K562 (cell line): ENCODE data around the gene EFCAB7. TPM values are rescaled to one million over a fixed set of nuclear protein-coding genes. Genes with fewer than 3 reads are reported as not detected.

ENCODE experiments used
- ATAC-seq: fragments of 200-7000 bp; cut with Tn5 transposase; 3 replicates; pipeline ENCODE4 v1.9.1; 2020; ENCODE audit warnings: moderate library complexity
- BruUV-seq: library from RNA; stranded (reverse); fragments of 400-500 nt; replicated peaks from 2 replicates; lab custom pipeline; 2021; lab: Mats Ljungman, UMichigan
- CTCF ChIA-PET: fragments of 300-600 bp; formaldehyde crosslinking; extraction: SDS; loops from one replicate; lab custom pipeline; 2021; ENCODE audit warnings: low intra/inter-chr PET ratio; lab: Yijun Ruan, JAX
- POLR2A ChIA-PET: fragments of 300-600, 350-650 bp; sonication (Branson Sonifier 250); formaldehyde crosslinking; extraction: SDS; loops from one replicate; lab custom pipeline; 2021; ENCODE audit warnings: antibody characterized with exemption, inconsistent platforms; lab: Yijun Ruan, JAX
- DNase-seq, 4 experiments: peaks; one replicate each; pipeline versions ENCODE4 v3.0.0 to v3.0.0-alpha.2; 2011 to 2018; ENCODE audit warnings: low spot score in 3 of 4, mixed read lengths in 3 of 4; ENCODE audit errors: extremely low read depth in 1 of 4
- FAIRE-seq: peaks from 2 replicates; lab custom pipeline; 2011; peaks lifted over from hg19 to GRCh38; lab: Jason Lieb, UNC
- H2AFZ ChIP-seq: 2 replicates; pipeline ENCODE4 v1.6.0; 2011; ENCODE audit warnings: low read depth, low read length, control low read depth, inconsistent platforms
- H3K27ac ChIP-seq: fragments of 200-600 bp; 3 replicates; pipeline ENCODE4 v1.8.0; 2011; ENCODE audit warnings: low read depth, mild to moderate bottlenecking, control low read depth, inconsistent platforms, low read length, moderate library complexity, mixed read lengths; ENCODE audit errors: extremely low read depth
- H3K27me3 ChIP-seq, 2 experiments: fragments of 300-600 bp in 1 of 2; 2 replicates in 1 of 2; 3 replicates in 1 of 2; pipeline versions ENCODE4 v1.6.0 to v1.8.0; 2011; ENCODE audit warnings: inconsistent platforms in 2 of 2, low read length in 2 of 2, mild to moderate bottlenecking in 1 of 2, mixed read lengths in 1 of 2, moderate library complexity in 1 of 2; ENCODE audit not compliant: control insufficient read depth in 2 of 2, insufficient read depth in 2 of 2
- H3K36me3 ChIP-seq: fragments of 300-600 bp; 3 replicates; pipeline ENCODE4 v1.8.0; 2011; ENCODE audit warnings: mild to moderate bottlenecking, low read length, inconsistent platforms; ENCODE audit not compliant: control insufficient read depth, insufficient read depth
- H3K4me1 ChIP-seq, 2 experiments: fragments of 200-600 bp in 1 of 2; replicated peaks in 1 of 2; 2 replicates in 1 of 2; 3 replicates in 1 of 2; pipeline versions ENCODE4 v1.5.1 to v1.8.0; 2011; ENCODE audit warnings: inconsistent platforms in 2 of 2, low read length in 2 of 2, mild to moderate bottlenecking in 1 of 2, mixed read lengths in 1 of 2, moderate library complexity in 1 of 2; ENCODE audit not compliant: control insufficient read depth in 2 of 2, insufficient read depth in 2 of 2
- H3K4me2 ChIP-seq: 2 replicates; pipeline ENCODE4 v1.6.1; 2011; ENCODE audit warnings: low read length, control low read depth, inconsistent platforms, mixed read lengths; ENCODE audit not compliant: insufficient read depth
- H3K4me3 ChIP-seq: fragments of 200-600 bp; sonication (generic), shearing (Covaris generic); 2 replicates; pipeline ENCODE4 v1.5.1; 2016; ENCODE audit warnings: control low read depth, inconsistent platforms
- H3K79me2 ChIP-seq: fragments of 200-600 bp; 3 replicates; pipeline ENCODE4 v1.8.0; 2011; ENCODE audit warnings: low read length, inconsistent platforms; ENCODE audit not compliant: control insufficient read depth, insufficient read depth
- H3K9ac ChIP-seq, 2 experiments: 2 replicates each; pipeline versions ENCODE4 v1.6.0 to v1.6.1; 2011; ENCODE audit warnings: low read depth in 2 of 2, low read length in 2 of 2, control low read depth in 1 of 2, inconsistent platforms in 1 of 2, mild to moderate bottlenecking in 1 of 2, mixed read lengths in 1 of 2; ENCODE audit not compliant: insufficient read depth in 1 of 2
- H3K9me1 ChIP-seq: one replicate; pipeline ENCODE4 v1.6.0; 2011; ENCODE audit warnings: inconsistent platforms, mild to moderate bottlenecking, low read length, moderate library complexity; ENCODE audit not compliant: control insufficient read depth, insufficient read depth
- H3K9me3 ChIP-seq: replicated peaks from 2 replicates; pipeline ENCODE4 v1.5.1; 2011; ENCODE audit warnings: low read depth, low read length, inconsistent platforms; ENCODE audit not compliant: control insufficient read depth, insufficient read depth
- H4K20me1 ChIP-seq: replicated peaks from 2 replicates; pipeline ENCODE4 v1.6.1; 2011; ENCODE audit warnings: low read length, inconsistent platforms, mixed read lengths; ENCODE audit not compliant: control insufficient read depth, insufficient read depth
- ERF ChIP-seq: fragments of 450-650 bp; formaldehyde crosslinking; IDR thresholded peaks from 2 replicates; pipeline ENCODE4 v1.4.0; 2020; ENCODE audit warnings: mild to moderate bottlenecking, mixed read lengths
- PCBP2 ChIP-seq: fragments of 200-400 bp; formaldehyde crosslinking; IDR thresholded peaks from 2 replicates; pipeline ENCODE4 v1.6.1; 2018; ENCODE audit warnings: low read length, low read depth, mild to moderate bottlenecking, moderate library complexity; ENCODE audit not compliant: poor library complexity, severe bottlenecking
- RHOXF2B ChIP-seq: fragments of 250-450 bp; sonication (Bioruptor Pico); conservative IDR thresholded peaks from 2 replicates; pipeline ENCODE4 v1.5.1; 2021
- SP2 ChIP-seq: IDR thresholded peaks from 2 replicates; pipeline ENCODE4 v1.6.1; 2011; ENCODE audit warnings: mild to moderate bottlenecking, low read depth, low read length, moderate library complexity; ENCODE audit not compliant: poor library complexity, severe bottlenecking; ENCODE audit errors: extremely low read depth
- ZC3H11A ChIP-seq: IDR thresholded peaks from 2 replicates; pipeline ENCODE4 v1.6.1; 2012; ENCODE audit warnings: low read depth, low read length, improper control_type of control experiment
- ZNF589 ChIP-seq: fragments of 200-800 bp; sonication (Bioruptor generic); IDR thresholded peaks from 2 replicates; pipeline ENCODE4 v1.6.1; 2016; ENCODE audit warnings: low read depth, missing genetic modification characterization, missing compliant biosample characterization
- WGBS: fragments of 100-300 bp; shearing (Covaris generic); methylation state at CpG from one replicate; pipeline ENCODE4 v1.1.6; 2016; ENCODE audit warnings: low coverage, mixed read lengths; ENCODE audit not compliant: insufficient coverage; ENCODE audit errors: missing lambda C conversion rate; 5-methylcytosine and 5-hydroxymethylcytosine counted together
- in situ Hi-C: fragments of 300-500 bp; cut with MboI; formaldehyde crosslinking; loops from 4 replicates; pipeline ENCODE4 v1.15.0; 2018; ENCODE audit warnings: inconsistent platforms, mixed read lengths
- intact Hi-C: fragments of 100-400 bp; cut with micrococcal nuclease; formaldehyde crosslinking; loops from 2 replicates; pipeline ENCODE4 v1.14.2; 2022
- polyA plus RNA-seq, 8 experiments: library from polyadenylated mRNA; depleted of rRNA in 4 of 8; stranded (reverse) in 5 of 8; unstranded in 3 of 8; fragments of >200 nt; fragmentation: Nextera tagmentation in 2 of 8; fragmentation: Illumina TruSeq in 1 of 8; extraction: Ambion mirVana in 2 of 8; extraction: Trizol in 1 of 8; gene quantifications; 2 replicates each; pipeline versions ENCODE4 v1.2.1 to v1.2.3, GENCODE V29; 2011 to 2014; ENCODE audit warnings: inconsistent platforms in 1 of 8, missing spikeins in 1 of 8
- total RNA-seq, 7 experiments: library from RNA; depleted of rRNA in 6 of 7; stranded (reverse); fragments of >200 nt in 6 of 7; fragmentation: Illumina TruSeq in 2 of 7; extraction: Trizol in 2 of 7; gene quantifications; 2 replicates each; pipeline versions ENCODE4 v1.2.1 to v1.2.3, GENCODE V29; 2011 to 2021; ENCODE audit warnings: low replicate concordance in 1 of 7
- TF ChIP-seq, protein P1 (sequence below), 2 experiments: fragments of 450-650 bp; conservative IDR thresholded peaks; 2 replicates each; pipeline ENCODE4 v1.6.1; 2017; ENCODE audit warnings: mild to moderate bottlenecking in 2 of 2, moderate library complexity in 2 of 2
- TF ChIP-seq, protein P2 (sequence below): fragments of 150-350 bp; IDR thresholded peaks from 2 replicates; pipeline ENCODE4 v1.6.1; 2014; ENCODE audit warnings: low read depth, mild to moderate bottlenecking, low read length, borderline replicate concordance
- TF ChIP-seq, protein P3 (sequence below): sonication (generic); formaldehyde crosslinking; IDR thresholded peaks from 2 replicates; pipeline ENCODE4 v1.8.0; 2022; ENCODE audit warnings: mild to moderate bottlenecking, missing genetic modification reagents

EFCAB7 gene
- total and polyA plus RNA-seq, 9 of the 15 experiments (the other 6 are each of a cell fraction or from before 2014, with no cell fraction given) = 3.2 to 7.6 (median 5.7) TPM

DNA sequence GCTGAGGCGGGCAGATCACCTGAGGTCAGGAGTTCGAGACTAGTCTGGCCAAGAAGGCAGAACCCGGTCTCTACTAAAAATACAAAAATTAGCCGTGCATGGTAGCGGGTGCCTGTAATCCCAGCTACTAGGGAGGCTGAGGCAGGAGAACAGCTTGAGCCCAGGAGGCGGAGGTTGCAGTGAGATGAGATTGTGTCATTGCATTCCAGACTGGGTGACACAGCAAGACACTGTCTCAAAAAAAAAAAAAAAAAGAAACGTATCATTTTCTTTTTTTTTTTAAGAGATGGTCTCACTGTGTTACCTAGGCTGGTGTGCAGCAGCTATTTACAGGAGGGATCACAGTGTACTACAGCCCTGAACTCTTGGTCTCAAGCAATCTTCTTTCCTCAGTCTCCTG lies 47.6 kb upstream of the EFCAB7 start:
- in situ Hi-C loops (no loop called here), intact Hi-C loops (no loop called here)
- H4K20me1 ChIP-seq = no peaks in the 10 kb centered on the region
- H2AFZ ChIP-seq = no peak overlapping the region
- FAIRE-seq (no peak), DNase-seq (no peak), ATAC-seq (no peak)
- peaks cover 23% of the 10 kb centered on the region; the same call in 1 of the 3 replicates for H3K36me3 ChIP-seq
- 93% methylated on average over 6 of the region's 7 CpGs for WGBS
- ChIA-PET CTCF (no interaction called here), POLR2A (no interaction called here)
- no peaks in the 10 kb centered on the region for H3K9me3 ChIP-seq
- H3K27ac ChIP-seq = no peak overlapping the region
- H3K27me3 ChIP-seq = no peaks in the 10 kb centered on the region
- BruUV-seq = no TSS peak
- no peaks in the 10 kb centered on the region for H3K79me2 ChIP-seq
- TF ChIP-seq PCBP2 = no peak
- H3K9me1 ChIP-seq = no peaks in the 10 kb centered on the region
- no peaks in the 10 kb centered on the region for H3K4me1 ChIP-seq
- no peak overlapping the region for H3K4me3 ChIP-seq
- no peak overlapping the region for H3K9ac ChIP-seq
- no peak overlapping the region for H3K4me2 ChIP-seq

DNA sequence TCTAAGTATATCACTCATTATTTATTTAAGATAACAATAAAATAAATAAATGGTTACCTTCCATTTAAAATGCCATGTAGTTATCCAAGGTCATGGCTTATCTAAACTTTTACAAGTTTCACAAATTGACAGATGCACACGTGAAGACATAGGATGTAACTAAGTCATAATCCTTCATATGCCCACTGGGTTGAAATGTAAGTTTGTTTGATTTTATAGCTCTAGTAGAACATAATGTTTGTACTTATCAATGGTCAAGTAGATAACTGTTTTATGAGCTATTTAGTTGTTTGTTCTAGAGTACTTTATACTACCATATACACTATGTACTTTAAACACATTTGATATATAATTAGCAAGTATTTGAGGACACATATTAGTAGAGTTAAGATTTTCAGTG lies 43.3 kb upstream of the EFCAB7 start:
- no peaks in the 10 kb centered on the region for H3K27me3 ChIP-seq
- no TSS peak for BruUV-seq
- H4K20me1 ChIP-seq = no peaks in the 10 kb centered on the region
- H3K36me3 ChIP-seq = peaks cover 24% of the 10 kb centered on the region; the same call in 1 of the 3 replicates
- no peaks in the 10 kb centered on the region for H3K9me1 ChIP-seq
- H3K27ac ChIP-seq = no peak overlapping the region
- no peaks in the 10 kb centered on the region for H3K79me2 ChIP-seq
- H3K4me3 ChIP-seq = no peak overlapping the region
- intact Hi-C loops = no loop called here
- H2AFZ ChIP-seq = no peak overlapping the region
- ATAC-seq = no peak
- H3K9me3 ChIP-seq = no peaks in the 10 kb centered on the region
- CTCF ChIA-PET = no interaction called here
- in situ Hi-C loops = no loop called here
- no peak for FAIRE-seq
- H3K4me1 ChIP-seq = no peaks in the 10 kb centered on the region
- POLR2A ChIA-PET = no interaction called here
- WGBS = 68% methylated on average over 1 of the region's 1 CpG
- no peak for DNase-seq
- no peak overlapping the region for H3K4me2 ChIP-seq
- H3K9ac ChIP-seq = no peak overlapping the region
- TF ChIP-seq ZC3H11A (no peak), RHOXF2B (CRISPR knock-in tag) (no peak), SP2 (no peak), ERF (no peak), ZNF589 (no peak)
- TF ChIP-seq, protein P1, sequence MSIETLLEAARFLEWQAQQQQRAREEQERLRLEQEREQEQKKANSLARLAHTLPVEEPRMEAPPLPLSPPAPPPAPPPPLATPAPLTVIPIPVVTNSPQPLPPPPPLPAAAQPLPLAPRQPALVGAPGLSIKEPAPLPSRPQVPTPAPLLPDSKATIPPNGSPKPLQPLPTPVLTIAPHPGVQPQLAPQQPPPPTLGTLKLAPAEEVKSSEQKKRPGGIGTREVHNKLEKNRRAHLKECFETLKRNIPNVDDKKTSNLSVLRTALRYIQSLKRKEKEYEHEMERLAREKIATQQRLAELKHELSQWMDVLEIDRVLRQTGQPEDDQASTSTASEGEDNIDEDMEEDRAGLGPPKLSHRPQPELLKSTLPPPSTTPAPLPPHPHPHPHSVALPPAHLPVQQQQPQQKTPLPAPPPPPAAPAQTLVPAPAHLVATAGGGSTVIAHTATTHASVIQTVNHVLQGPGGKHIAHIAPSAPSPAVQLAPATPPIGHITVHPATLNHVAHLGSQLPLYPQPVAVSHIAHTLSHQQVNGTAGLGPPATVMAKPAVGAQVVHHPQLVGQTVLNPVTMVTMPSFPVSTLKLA (conservative IDR thresholded peaks at IDR 0.05) = no peak
- TF ChIP-seq, protein P2, sequence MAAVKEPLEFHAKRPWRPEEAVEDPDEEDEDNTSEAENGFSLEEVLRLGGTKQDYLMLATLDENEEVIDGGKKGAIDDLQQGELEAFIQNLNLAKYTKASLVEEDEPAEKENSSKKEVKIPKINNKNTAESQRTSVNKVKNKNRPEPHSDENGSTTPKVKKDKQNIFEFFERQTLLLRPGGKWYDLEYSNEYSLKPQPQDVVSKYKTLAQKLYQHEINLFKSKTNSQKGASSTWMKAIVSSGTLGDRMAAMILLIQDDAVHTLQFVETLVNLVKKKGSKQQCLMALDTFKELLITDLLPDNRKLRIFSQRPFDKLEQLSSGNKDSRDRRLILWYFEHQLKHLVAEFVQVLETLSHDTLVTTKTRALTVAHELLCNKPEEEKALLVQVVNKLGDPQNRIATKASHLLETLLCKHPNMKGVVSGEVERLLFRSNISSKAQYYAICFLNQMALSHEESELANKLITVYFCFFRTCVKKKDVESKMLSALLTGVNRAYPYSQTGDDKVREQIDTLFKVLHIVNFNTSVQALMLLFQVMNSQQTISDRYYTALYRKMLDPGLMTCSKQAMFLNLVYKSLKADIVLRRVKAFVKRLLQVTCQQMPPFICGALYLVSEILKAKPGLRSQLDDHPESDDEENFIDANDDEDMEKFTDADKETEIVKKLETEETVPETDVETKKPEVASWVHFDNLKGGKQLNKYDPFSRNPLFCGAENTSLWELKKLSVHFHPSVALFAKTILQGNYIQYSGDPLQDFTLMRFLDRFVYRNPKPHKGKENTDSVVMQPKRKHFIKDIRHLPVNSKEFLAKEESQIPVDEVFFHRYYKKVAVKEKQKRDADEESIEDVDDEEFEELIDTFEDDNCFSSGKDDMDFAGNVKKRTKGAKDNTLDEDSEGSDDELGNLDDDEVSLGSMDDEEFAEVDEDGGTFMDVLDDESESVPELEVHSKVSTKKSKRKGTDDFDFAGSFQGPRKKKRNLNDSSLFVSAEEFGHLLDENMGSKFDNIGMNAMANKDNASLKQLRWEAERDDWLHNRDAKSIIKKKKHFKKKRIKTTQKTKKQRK = no peak
- TF ChIP-seq, protein P3, sequence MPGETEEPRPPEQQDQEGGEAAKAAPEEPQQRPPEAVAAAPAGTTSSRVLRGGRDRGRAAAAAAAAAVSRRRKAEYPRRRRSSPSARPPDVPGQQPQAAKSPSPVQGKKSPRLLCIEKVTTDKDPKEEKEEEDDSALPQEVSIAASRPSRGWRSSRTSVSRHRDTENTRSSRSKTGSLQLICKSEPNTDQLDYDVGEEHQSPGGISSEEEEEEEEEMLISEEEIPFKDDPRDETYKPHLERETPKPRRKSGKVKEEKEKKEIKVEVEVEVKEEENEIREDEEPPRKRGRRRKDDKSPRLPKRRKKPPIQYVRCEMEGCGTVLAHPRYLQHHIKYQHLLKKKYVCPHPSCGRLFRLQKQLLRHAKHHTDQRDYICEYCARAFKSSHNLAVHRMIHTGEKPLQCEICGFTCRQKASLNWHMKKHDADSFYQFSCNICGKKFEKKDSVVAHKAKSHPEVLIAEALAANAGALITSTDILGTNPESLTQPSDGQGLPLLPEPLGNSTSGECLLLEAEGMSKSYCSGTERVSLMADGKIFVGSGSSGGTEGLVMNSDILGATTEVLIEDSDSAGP (CRISPR knock-in tag) = no peak
